RWPE1 (cell line): ENCODE data around the gene IL7R.

Experiments
- CTCF ChIA-PET: fragments of 350-600 bp; sonication (Branson Sonifier 250); formaldehyde crosslinking; extraction: SDS; loops from one replicate; lab custom pipeline; 2021; lab: Yijun Ruan, JAX
- POLR2A ChIA-PET: fragments of 400-600 bp; formaldehyde crosslinking; extraction: SDS; loops from one replicate; lab custom pipeline; 2020; ENCODE audit warnings: antibody characterized with exemption; ENCODE audit not compliant: low non-redundant PET; lab: Yijun Ruan, JAX
- DNase-seq: peaks from one replicate; pipeline ENCODE4 v3.0.0; 2012; ENCODE audit warnings: low spot score
- H3K27ac ChIP-seq: fragments of 450-650 bp; 2 replicates; pipeline ENCODE4 v1.5.1; 2017
- TF ChIP-seq, protein P1 (sequence below): fragments of 450-650 bp; conservative IDR thresholded peaks from 2 replicates; pipeline ENCODE4 v1.5.1; 2017; ENCODE audit warnings: low read depth, mild to moderate bottlenecking

Gene IL7R

GRCh38 chr5:35856765-35857351, at the start of gene IL7R:
Gene IL7R (plus strand): TSS chr5:35856891. CDS start chr5:35856978, 87 bp downstream.
- peak within 1 kb of the TSS; percentile 55; the same call in 1 of the 2 replicates for H3K27ac ChIP-seq

DNA sequence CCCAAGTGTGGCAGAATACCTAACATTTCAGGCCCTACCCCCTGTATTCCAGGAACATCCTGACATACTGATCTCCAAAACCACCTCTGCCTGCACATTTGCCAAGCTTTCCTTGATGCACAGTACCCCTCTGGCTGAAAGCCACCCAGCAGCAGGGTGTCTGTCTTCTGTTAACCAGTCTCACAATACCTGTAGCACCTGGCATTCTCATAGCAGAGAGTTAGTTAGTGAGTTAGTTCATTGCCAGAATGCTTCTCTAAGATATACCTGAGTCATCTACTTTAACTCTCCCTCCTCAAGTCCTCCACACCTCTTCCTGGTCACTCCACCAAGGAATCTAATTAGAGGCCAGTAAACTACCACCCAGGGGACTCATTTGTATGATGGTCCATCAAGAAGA, 46.1 kb upstream of the IL7R start:
- TF ChIP-seq, protein P1, sequence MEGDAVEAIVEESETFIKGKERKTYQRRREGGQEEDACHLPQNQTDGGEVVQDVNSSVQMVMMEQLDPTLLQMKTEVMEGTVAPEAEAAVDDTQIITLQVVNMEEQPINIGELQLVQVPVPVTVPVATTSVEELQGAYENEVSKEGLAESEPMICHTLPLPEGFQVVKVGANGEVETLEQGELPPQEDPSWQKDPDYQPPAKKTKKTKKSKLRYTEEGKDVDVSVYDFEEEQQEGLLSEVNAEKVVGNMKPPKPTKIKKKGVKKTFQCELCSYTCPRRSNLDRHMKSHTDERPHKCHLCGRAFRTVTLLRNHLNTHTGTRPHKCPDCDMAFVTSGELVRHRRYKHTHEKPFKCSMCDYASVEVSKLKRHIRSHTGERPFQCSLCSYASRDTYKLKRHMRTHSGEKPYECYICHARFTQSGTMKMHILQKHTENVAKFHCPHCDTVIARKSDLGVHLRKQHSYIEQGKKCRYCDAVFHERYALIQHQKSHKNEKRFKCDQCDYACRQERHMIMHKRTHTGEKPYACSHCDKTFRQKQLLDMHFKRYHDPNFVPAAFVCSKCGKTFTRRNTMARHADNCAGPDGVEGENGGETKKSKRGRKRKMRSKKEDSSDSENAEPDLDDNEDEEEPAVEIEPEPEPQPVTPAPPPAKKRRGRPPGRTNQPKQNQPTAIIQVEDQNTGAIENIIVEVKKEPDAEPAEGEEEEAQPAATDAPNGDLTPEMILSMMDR, result no peak
- H3K27ac ChIP-seq, result no peak overlapping the region
- ChIA-PET CTCF (no interaction called here), POLR2A (no interaction called here)
- DNase-seq, result no peak

More at GRCh38 chr5:35856765-35857351, at the start of gene IL7R:
- POLR2A ChIA-PET, result no interaction called here
- CTCF ChIA-PET, result no interaction called here
- no peak for DNase-seq
- TF ChIP-seq, protein P1, result no peak

DNA sequence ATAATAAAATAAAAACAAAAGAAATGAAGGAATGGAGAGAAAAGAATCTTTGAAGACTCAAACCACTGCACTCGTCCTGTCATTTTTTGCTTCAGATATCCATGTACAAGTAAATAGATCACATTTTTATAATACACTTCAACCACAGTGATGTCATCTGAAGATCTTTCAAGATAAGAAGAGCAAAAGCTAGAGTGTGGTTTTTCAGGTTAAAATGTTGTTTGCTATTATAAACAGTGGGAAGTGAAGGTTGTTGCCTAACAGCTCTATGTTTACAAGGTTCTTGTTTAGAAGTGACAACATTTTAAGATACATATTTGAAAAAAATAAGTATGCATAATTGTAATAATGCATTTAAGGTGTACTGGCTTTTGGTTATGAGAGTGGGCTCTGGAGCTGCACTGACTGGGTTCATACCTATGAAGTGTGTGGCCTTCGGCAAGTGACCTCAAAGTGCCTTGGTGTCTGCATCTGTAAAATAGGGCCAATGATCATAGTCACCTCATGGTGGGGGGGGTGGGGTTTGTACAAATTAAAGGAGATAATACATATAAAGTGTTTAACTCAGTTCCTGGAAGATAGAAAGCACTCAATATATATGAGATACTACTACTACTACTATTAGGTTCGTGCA, 45.5 kb upstream of the IL7R start:
- DNase-seq, result no peak
- CTCF ChIA-PET, result no interaction called here
- no peak overlapping the region for H3K27ac ChIP-seq
- TF ChIP-seq, protein P1, result no peak
- POLR2A ChIA-PET, result no interaction called here

GRCh38 chr5:35813521-35813920, 43.2 kb upstream of the IL7R start:
- POLR2A ChIA-PET, result no interaction called here
- CTCF ChIA-PET, result no interaction called here
- no peak for DNase-seq
- no peak overlapping the region for H3K27ac ChIP-seq
- TF ChIP-seq, protein P1, result no peak

- TF ChIP-seq, protein P1, result peak; percentile 41
- no peak overlapping the region for H3K27ac ChIP-seq
- ChIA-PET CTCF (no interaction called here), POLR2A (no interaction called here)
- DNase-seq, result peak; percentile 18
Observed at GRCh38 chr5:35815089-35815936, 41.4 kb upstream of the IL7R start.

DNA sequence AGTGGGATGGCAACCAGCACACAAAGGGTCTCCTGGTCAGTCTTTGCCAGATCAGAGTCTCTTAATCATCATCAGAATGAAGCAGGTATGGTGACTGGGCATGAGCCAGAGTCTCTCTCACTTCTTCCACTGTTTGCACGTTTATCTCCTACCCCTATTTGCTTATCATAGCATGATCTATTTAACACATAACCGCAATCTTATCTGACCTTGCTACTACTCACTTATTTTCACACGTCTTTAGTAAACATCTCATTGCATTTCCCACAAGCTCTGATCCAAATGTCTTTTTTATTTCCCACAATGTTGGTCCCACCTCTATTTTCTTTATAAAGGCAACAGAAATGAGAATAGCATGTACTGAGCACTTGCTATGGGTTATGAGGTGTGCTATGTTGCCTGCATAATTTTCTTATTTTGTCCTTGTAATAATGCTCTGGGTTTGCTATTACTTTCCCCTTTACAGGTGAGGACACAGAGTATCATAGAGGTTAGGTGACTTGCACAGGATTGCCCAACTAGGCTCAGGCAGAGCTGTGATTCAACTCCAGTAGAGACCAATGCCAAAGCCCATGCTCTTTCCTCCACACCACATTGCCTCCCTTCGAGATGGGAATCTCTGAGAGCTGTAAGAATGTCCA, 39.7 kb upstream of the IL7R start:
- no peak for DNase-seq
- POLR2A ChIA-PET, result no interaction called here
- TF ChIP-seq, protein P1, result no peak
- no peak overlapping the region for H3K27ac ChIP-seq
- CTCF ChIA-PET, result no interaction called here
